Large intestine (tissue), 3 donors: ENCODE data around the gene RNF39. TPM values are rescaled to one million over a fixed set of nuclear protein-coding genes. Genes with fewer than 3 reads are reported as not detected.

Experiments
- DNase-seq, 2 donors: peaks; one replicate each; pipeline versions ENCODE4 v3.0.0 to v3.0.0-alpha.2; 2013
- H3K27ac ChIP-seq: one replicate; pipeline ENCODE4 v1.5.1; 2013; ENCODE audit warnings: low read length
- H3K27me3 ChIP-seq: 2 replicates; pipeline ENCODE4 v1.6.1; 2013; ENCODE audit warnings: low read length; ENCODE audit not compliant: control insufficient read depth, insufficient read depth
- H3K36me3 ChIP-seq: 2 replicates; pipeline ENCODE4 v1.6.1; 2013; ENCODE audit warnings: low read length; ENCODE audit not compliant: control insufficient read depth, insufficient read depth
- H3K4me1 ChIP-seq: one replicate; pipeline ENCODE4 v1.6.1; 2013; ENCODE audit warnings: low read length; ENCODE audit not compliant: control insufficient read depth, insufficient read depth
- H3K4me3 ChIP-seq: one replicate; pipeline ENCODE4 v1.5.1; 2013; ENCODE audit warnings: low read length
- H3K9me3 ChIP-seq: one replicate; pipeline ENCODE4 v1.6.1; 2013; ENCODE audit warnings: mild to moderate bottlenecking, low read depth, low read length, moderate library complexity; ENCODE audit not compliant: control insufficient read depth
- WGBS: methylation state at CpG from one replicate; pipeline ENCODE4 v1.1.5; 2013; ENCODE audit warnings: low lambda C conversion rate; ENCODE audit not compliant: insufficient coverage; 5-methylcytosine and 5-hydroxymethylcytosine counted together
- polyA plus RNA-seq: library from polyadenylated mRNA; unstranded; fragments of 120-200 nt; gene quantifications from one replicate; pipeline ENCODE4 v1.2.1, GENCODE V29; 2013

The RNF39 gene
- polyA plus RNA-seq, 1 donor = 0.75 TPM

- WGBS = no CpG with 5 or more reads among the region's 3 CpGs
- Histone ChIP-seq H3K4me3 (peak overlapping the region; percentile 24), H3K36me3 (peaks cover 16% of the 10 kb centered on the region), H3K4me1 (peaks cover 28% of the 10 kb centered on the region), H3K27ac (no peak overlapping the region), H3K27me3 (peaks cover 61% of the 10 kb centered on the region), H3K9me3 (peaks cover 8% of the 10 kb centered on the region)
- no peak for DNase-seq
Measured at GRCh38 chr6:30071858-30072257, 3.7 kb downstream of the RNF39 start.

- H3K4me1 ChIP-seq = peaks cover 28% of the 10 kb centered on the region
- peak; percentile 56 to 72 for DNase-seq
- peaks cover 8% of the 10 kb centered on the region for H3K9me3 ChIP-seq
- H3K36me3 ChIP-seq = peaks cover 16% of the 10 kb centered on the region
- WGBS = no CpG with 5 or more reads among the region's 68 CpGs
- no peak overlapping the region for H3K27ac ChIP-seq
- H3K27me3 ChIP-seq = peaks cover 57% of the 10 kb centered on the region
- peak overlapping the region; percentile 24 for H3K4me3 ChIP-seq
Measured at GRCh38 chr6:30071081-30071818, 4.3 kb downstream of the RNF39 start.

GRCh38 chr6:30067460-30068139 is 8.0 kb downstream of the RNF39 start:
- H3K4me1 ChIP-seq = peaks cover 17% of the 10 kb centered on the region
- 15% methylated on average over 3 of the region's 8 CpGs for WGBS
- H3K27ac ChIP-seq = peak overlapping the region; percentile 94
- no peaks in the 10 kb centered on the region for H3K9me3 ChIP-seq
- peaks cover 25% of the 10 kb centered on the region for H3K36me3 ChIP-seq
- peak overlapping the region; percentile 73 for H3K4me3 ChIP-seq
- no peak for DNase-seq
- peaks cover 21% of the 10 kb centered on the region for H3K27me3 ChIP-seq

GRCh38 chr6:30066577-30067459 is 8.8 kb downstream of the RNF39 start, which contains the start of gene PPP1R11:
Gene PPP1R11 (plus strand): TSS chr6:30067198. CDS start chr6:30067411, 213 bp downstream.
- H3K36me3 ChIP-seq = peaks cover 25% of the 10 kb centered on the region
- 0% methylated on average over 2 of the region's 46 CpGs for WGBS
- H3K9me3 ChIP-seq = no peaks in the 10 kb centered on the region
- DNase-seq = peak; percentile 99 to 100
- H3K27me3 ChIP-seq = peaks cover 13% of the 10 kb centered on the region
- H3K4me1 ChIP-seq = peaks cover 14% of the 10 kb centered on the region
- H3K4me3 ChIP-seq = peak within 1 kb of the TSS; percentile 73
- peak within 1 kb of the TSS; percentile 94 for H3K27ac ChIP-seq

GRCh38 chr6:30066082-30066481 is 9.5 kb downstream of the RNF39 start:
- Histone ChIP-seq H3K27me3 (peaks cover 6% of the 10 kb centered on the region), H3K4me3 (peak overlapping the region; percentile 73), H3K36me3 (peaks cover 25% of the 10 kb centered on the region), H3K4me1 (peaks cover 11% of the 10 kb centered on the region), H3K27ac (peak overlapping the region; percentile 94), H3K9me3 (no peaks in the 10 kb centered on the region)
- DNase-seq = no peak
- no CpG with 5 or more reads among the region's 4 CpGs for WGBS

GRCh38 chr6:30063315-30063714 is 12.3 kb downstream of the RNF39 start:
- H3K27ac ChIP-seq = no peak overlapping the region
- H3K36me3 ChIP-seq = peaks cover 9% of the 10 kb centered on the region
- H3K27me3 ChIP-seq = no peaks in the 10 kb centered on the region
- H3K9me3 ChIP-seq = no peaks in the 10 kb centered on the region
- DNase-seq = no peak
- no peak overlapping the region for H3K4me3 ChIP-seq
- WGBS = 100% methylated on average over 1 of the region's 2 CpGs
- H3K4me1 ChIP-seq = peaks cover 18% of the 10 kb centered on the region

GRCh38 chr6:30062471-30063178 is 12.9 kb downstream of the RNF39 start:
- H3K9me3 ChIP-seq = no peaks in the 10 kb centered on the region
- peaks cover 10% of the 10 kb centered on the region for H3K36me3 ChIP-seq
- DNase-seq = no peak
- peak overlapping the region; percentile 96 for H3K27ac ChIP-seq
- H3K4me3 ChIP-seq = peak overlapping the region; percentile 68
- no peaks in the 10 kb centered on the region for H3K27me3 ChIP-seq
- 86% methylated on average over 2 of the region's 7 CpGs for WGBS
- peaks cover 18% of the 10 kb centered on the region for H3K4me1 ChIP-seq

- no CpG with 5 or more reads among the region's 13 CpGs for WGBS
- Histone ChIP-seq H3K27ac (peak overlapping the region; percentile 96), H3K9me3 (no peaks in the 10 kb centered on the region), H3K27me3 (no peaks in the 10 kb centered on the region), H3K36me3 (peaks cover 13% of the 10 kb centered on the region), H3K4me3 (peak overlapping the region; percentile 68), H3K4me1 (peaks cover 18% of the 10 kb centered on the region)
- DNase-seq = no peak
Measured at GRCh38 chr6:30061858-30062458, 13.6 kb downstream of the RNF39 start.

GRCh38 chr6:30061092-30061857 is 14.3 kb downstream of the RNF39 start, which contains the start of gene POLR1H:
Gene POLR1H (plus strand): TSS chr6:30061265. CDS start chr6:30061525, 260 bp downstream.
- Histone ChIP-seq H3K27me3 (no peaks in the 10 kb centered on the region), H3K4me1 (peaks cover 18% of the 10 kb centered on the region), H3K27ac (peak within 1 kb of the TSS; percentile 96), H3K36me3 (peaks cover 14% of the 10 kb centered on the region), H3K4me3 (peak within 1 kb of the TSS; percentile 68), H3K9me3 (no peaks in the 10 kb centered on the region)
- DNase-seq = peak; percentile 97 to 98
- WGBS = 0% methylated on average over 2 of the region's 48 CpGs
